H1 (cell line): ENCODE data around the gene RFX1. TPM values are rescaled to one million over a fixed set of nuclear protein-coding genes. Genes with fewer than 3 reads are reported as not detected.
A peak's percentile ranks its signal among the peaks of the same experiment; 100 is the strongest.

ENCODE experiments used
- CTCF ChIA-PET: fragments of 300-600 bp; sonication (Branson Sonifier 250); formaldehyde crosslinking; loops from one replicate; lab custom pipeline; 2021; ENCODE audit not compliant: partially characterized antibody; lab: Charles Lee
- POLR2A ChIA-PET: fragments of 300-600 bp; sonication (Branson Sonifier 250); formaldehyde crosslinking; loops from one replicate; lab custom pipeline; 2021; ENCODE audit warnings: inconsistent platforms; ENCODE audit not compliant: partially characterized antibody; lab: Charles Lee
- DNase-seq, 2 experiments: peaks; one replicate each; pipeline versions ENCODE4 v3.0.0 to v3.0.0-alpha.2; 2010 to 2022; ENCODE audit warnings: low spot score in 2 of 2, low read depth in 1 of 2, mixed read lengths in 1 of 2
- FAIRE-seq: peaks from 2 replicates; lab custom pipeline; 2011; peaks lifted over from hg19 to GRCh38; lab: Jason Lieb, UNC
- H2AFZ ChIP-seq: 2 replicates; pipeline ENCODE4 v1.8.1; 2012; ENCODE audit warnings: low read length, inconsistent platforms
- H2AK5ac ChIP-seq: 2 replicates; pipeline ENCODE4 v1.6.1; 2013; ENCODE audit warnings: low read depth, low read length
- H2BK120ac ChIP-seq: replicated peaks from 2 replicates; pipeline ENCODE3; 2013; ENCODE audit warnings: low read depth, low read length, inconsistent platforms
- H2BK12ac ChIP-seq: 2 replicates; pipeline ENCODE4 v1.6.1; 2013; ENCODE audit warnings: low read depth, low read length
- H2BK15ac ChIP-seq: 2 replicates; pipeline ENCODE4 v1.6.1; 2013; ENCODE audit warnings: low read length
- H2BK20ac ChIP-seq: 2 replicates; pipeline ENCODE4 v1.6.1; 2013; ENCODE audit warnings: low read length
- H2BK5ac ChIP-seq: 2 replicates; pipeline ENCODE4 v1.6.1; 2013; ENCODE audit warnings: low read depth, low read length
- H3K14ac ChIP-seq: 2 replicates; pipeline ENCODE4 v1.6.1; 2013; ENCODE audit warnings: inconsistent platforms; ENCODE audit not compliant: insufficient read length
- H3K18ac ChIP-seq: 2 replicates; pipeline ENCODE4 v1.6.1; 2013; ENCODE audit warnings: low read length; ENCODE audit errors: extremely low read depth
- H3K23ac ChIP-seq: 2 replicates; pipeline ENCODE4 v1.6.1; 2013; ENCODE audit warnings: inconsistent platforms; ENCODE audit not compliant: insufficient read length
- H3K23me2 ChIP-seq: 2 replicates; pipeline ENCODE4 v1.6.1; 2013; ENCODE audit warnings: low read depth, low read length
- H3K27ac ChIP-seq: 2 replicates; pipeline ENCODE4 v1.6.1; 2011; ENCODE audit warnings: low read depth, low read length, inconsistent platforms
- H3K27me3 ChIP-seq, 4 experiments: replicated peaks in 1 of 4; 1 replicate in 1 of 4; 2 replicates in 3 of 4; pipeline versions ENCODE4 v1.6.1 to v1.8.1; 2011 to 2013; ENCODE audit warnings: low read length in 3 of 4, mild to moderate bottlenecking in 3 of 4, inconsistent platforms in 2 of 4, mixed read lengths in 2 of 4, moderate library complexity in 1 of 4; ENCODE audit not compliant: control insufficient read depth in 3 of 4, insufficient read depth in 3 of 4; ENCODE audit errors: extremely low read depth in 1 of 4
- H3K36me3 ChIP-seq, 4 experiments: 2 replicates each; pipeline versions ENCODE4 v1.6.1 to v1.8.1; 2011 to 2013; ENCODE audit warnings: mild to moderate bottlenecking in 4 of 4, low read length in 3 of 4, moderate library complexity in 2 of 4, control low read depth in 1 of 4, inconsistent platforms in 1 of 4; ENCODE audit not compliant: insufficient read depth in 4 of 4, control insufficient read depth in 2 of 4
- H3K4ac ChIP-seq: replicated peaks from 2 replicates; pipeline ENCODE3; 2013; ENCODE audit warnings: low read length, low read depth, mixed read lengths, inconsistent platforms; ENCODE audit not compliant: insufficient read length
- H3K4me1 ChIP-seq, 4 experiments: replicated peaks in 1 of 4; 1 replicate in 1 of 4; 2 replicates in 3 of 4; pipeline versions ENCODE4 v1.6.1 to v1.8.1; 2011 to 2013; ENCODE audit warnings: low read length in 3 of 4, inconsistent platforms in 2 of 4, mixed read lengths in 1 of 4; ENCODE audit not compliant: insufficient read depth in 4 of 4, control insufficient read depth in 3 of 4
- H3K4me2 ChIP-seq, 2 experiments: 2 replicates each; pipeline versions ENCODE4 v1.6.1 to v1.8.1; 2011 to 2013; ENCODE audit warnings: low read depth in 2 of 2, low read length in 2 of 2, control low read depth in 1 of 2, inconsistent platforms in 1 of 2, mild to moderate bottlenecking in 1 of 2; ENCODE audit not compliant: insufficient read depth in 1 of 2
- H3K4me3 ChIP-seq, 4 experiments: fragments of 200-600, 300-600 bp in 1 of 4; sonication (generic), shearing (Covaris generic), sonication (Bioruptor Twin) in 1 of 4; 2 replicates each; pipeline versions ENCODE4 v1.5.1 to v1.8.1; 2011 to 2016; ENCODE audit warnings: low read length in 4 of 4, low read depth in 3 of 4, control low read depth in 2 of 4, inconsistent platforms in 2 of 4, mild to moderate bottlenecking in 2 of 4, mixed read lengths in 1 of 4, moderate library complexity in 1 of 4; ENCODE audit not compliant: insufficient read depth in 2 of 4; ENCODE audit errors: extremely low read depth in 1 of 4
- H3K56ac ChIP-seq: replicated peaks from 2 replicates; pipeline ENCODE3; 2013; ENCODE audit warnings: low read depth, mild to moderate bottlenecking, mixed read lengths, low read length, inconsistent platforms; ENCODE audit not compliant: insufficient read length
- H3K79me1 ChIP-seq: 2 replicates; pipeline ENCODE4 v1.6.1; 2013; ENCODE audit warnings: low read depth, low read length, control low read depth
- H3K79me2 ChIP-seq, 2 experiments: 2 replicates each; pipeline versions ENCODE4 v1.6.1 to v1.8.1; 2012 to 2013; ENCODE audit warnings: low read length in 2 of 2, mild to moderate bottlenecking in 2 of 2, inconsistent platforms in 1 of 2; ENCODE audit not compliant: insufficient read depth in 2 of 2, control insufficient read depth in 1 of 2
- H3K9ac ChIP-seq, 4 experiments: replicated peaks in 1 of 4; 1 replicate in 1 of 4; 2 replicates in 3 of 4; pipeline versions ENCODE4 v1.6.1 to v1.8.1; 2011 to 2013; ENCODE audit warnings: low read depth in 3 of 4, low read length in 3 of 4, control low read depth in 2 of 4, mild to moderate bottlenecking in 2 of 4, moderate library complexity in 2 of 4, inconsistent platforms in 1 of 4; ENCODE audit errors: extremely low read depth in 1 of 4
- H3K9me3 ChIP-seq, 2 experiments: 2 replicates each; pipeline versions ENCODE4 v1.6.1 to v1.8.1; 2012 to 2013; ENCODE audit warnings: mild to moderate bottlenecking in 2 of 2, moderate library complexity in 2 of 2, control low read depth in 1 of 2, inconsistent platforms in 1 of 2, low read depth in 1 of 2, low read length in 1 of 2, mixed read lengths in 1 of 2; ENCODE audit not compliant: insufficient read depth in 2 of 2
- H4K20me1 ChIP-seq, 2 experiments: replicated peaks in 1 of 2; 2 replicates each; pipeline versions ENCODE3 to v1.8.1; 2011 to 2013; ENCODE audit warnings: inconsistent platforms in 2 of 2, low read length in 2 of 2, mild to moderate bottlenecking in 1 of 2; ENCODE audit not compliant: insufficient read depth in 2 of 2, control insufficient read depth in 1 of 2
- H4K5ac ChIP-seq: 2 replicates; pipeline ENCODE4 v1.6.1; 2013; ENCODE audit warnings: low read length, low read depth, mixed read lengths, inconsistent platforms; ENCODE audit not compliant: insufficient read length
- H4K8ac ChIP-seq: 2 replicates; pipeline ENCODE4 v1.8.0; 2013; ENCODE audit warnings: mild to moderate bottlenecking, moderate library complexity, low read length, inconsistent platforms; ENCODE audit not compliant: insufficient read depth; ENCODE audit errors: extremely low read depth
- H4K91ac ChIP-seq: replicated peaks from 2 replicates; pipeline ENCODE3; 2013; ENCODE audit warnings: low read length, mixed read lengths, inconsistent platforms; ENCODE audit not compliant: insufficient read length
- BACH1 ChIP-seq: IDR thresholded peaks from 2 replicates; pipeline ENCODE4 v1.6.1; 2012; ENCODE audit warnings: low read length, improper control_type of control experiment
- CBX5 ChIP-seq: fragments of 300-800, 300-1000 bp; sonication (generic); IDR thresholded peaks from 2 replicates; pipeline ENCODE4 v1.7.1; 2016; ENCODE audit warnings: antibody characterized with exemption, low read length, low read depth
- EP300 ChIP-seq, 2 experiments: IDR thresholded peaks; 1 replicate in 1 of 2; 2 replicates in 1 of 2; pipeline ENCODE4 v1.6.1; 2011 to 2012; ENCODE audit warnings: low read depth in 2 of 2, low read length in 2 of 2, mild to moderate bottlenecking in 2 of 2, borderline replicate concordance in 1 of 2, inconsistent platforms in 1 of 2, moderate library complexity in 1 of 2
- PHF8 ChIP-seq: fragments of 200-600 bp; sonication (generic); conservative IDR thresholded peaks from 2 replicates; pipeline ENCODE4 v1.7.1; 2012; ENCODE audit warnings: low read depth, mild to moderate bottlenecking, inconsistent platforms, low read length, moderate library complexity
- RAD21 ChIP-seq, 2 experiments: IDR thresholded peaks in 1 of 2; conservative IDR thresholded peaks in 1 of 2; 2 replicates each; pipeline ENCODE4 v1.6.1; 2011; ENCODE audit warnings: low read depth in 2 of 2, low read length in 2 of 2, improper control_type of control experiment in 1 of 2, inconsistent platforms in 1 of 2, mild to moderate bottlenecking in 1 of 2, moderate library complexity in 1 of 2
- SP2 ChIP-seq: IDR thresholded peaks from 2 replicates; pipeline ENCODE4 v1.6.1; 2012; ENCODE audit warnings: mild to moderate bottlenecking, low read length, inconsistent platforms
- SRF ChIP-seq: IDR thresholded peaks from 2 replicates; pipeline ENCODE4 v1.6.1; 2011; ENCODE audit warnings: mild to moderate bottlenecking, low read depth, low read length, moderate library complexity
- TBP ChIP-seq: IDR thresholded peaks from 2 replicates; pipeline ENCODE4 v1.6.1; 2011; ENCODE audit warnings: low read depth, low read length, improper control_type of control experiment
- WGBS, 2 experiments: shearing (Covaris generic) in 1 of 2; methylation state at CpG; one replicate each; pipeline versions ENCODE4 v1.1.6 to v1.1.7; 2013 to 2015; ENCODE audit warnings: low lambda C conversion rate in 2 of 2, mixed read lengths in 2 of 2, inconsistent platforms in 1 of 2, low coverage in 1 of 2, missing lambda C conversion rate in 1 of 2; ENCODE audit not compliant: insufficient replicate concordance in 2 of 2, insufficient coverage in 1 of 2, insufficient read length in 1 of 2; ENCODE audit errors: extremely low coverage in 1 of 2, missing lambda C conversion rate in 1 of 2; 5-methylcytosine and 5-hydroxymethylcytosine counted together
- polyA plus RNA-seq, 7 experiments: library from polyadenylated mRNA; depleted of rRNA in 3 of 7; stranded (reverse) in 5 of 7; unstranded in 2 of 7; fragments of >200 nt in 5 of 7; fragments of 200-250 nt in 2 of 7; gene quantifications; 1 replicate in 5 of 7; 2 replicates in 1 of 7; 4 replicates in 1 of 7; pipeline versions ENCODE4 v1.2.1 to v1.2.3, GENCODE V29; 2011 to 2013; ENCODE audit warnings: missing spikeins in 2 of 7, mixed read lengths in 2 of 7
- total RNA-seq: library from RNA; stranded (reverse); fragmentation: NEBNext Ultra II Directional; extraction: Animal tissue kit (Norgen Biotek cat#: 25700); gene quantifications from 2 replicates; pipeline ENCODE4 v1.2.1, GENCODE V29; 2021
- TF ChIP-seq, protein P1 (sequence below), 3 experiments: IDR thresholded peaks; 1 replicate in 2 of 3; 2 replicates in 1 of 3; pipeline versions ENCODE4 v1.5.1 to v1.6.1; 2011; ENCODE audit warnings: low read length in 3 of 3, mild to moderate bottlenecking in 3 of 3, inconsistent platforms in 2 of 3, low read depth in 1 of 3, moderate library complexity in 1 of 3; ENCODE audit not compliant: insufficient read depth in 1 of 3; ENCODE audit errors: control extremely low read depth in 1 of 3

Gene RFX1
- total and polyA plus RNA-seq, 2 of the 8 experiments (the other 6 are each of a cell fraction or from before 2014, with no cell fraction given): 4.9 to 17.0 TPM

GRCh38 chr19:13996928-13997630 lies 9.0 kb downstream of the RFX1 start:
- Histone ChIP-seq H3K79me2 (no peaks in the 10 kb centered on the region; a peak in 1 of 4 replicates), H3K4me1 (no peaks in the 10 kb centered on the region; a peak in 1 of 7 replicates), H4K8ac (peak overlapping the region; percentile 22; the same call in 1 of the 2 replicates), H3K27me3 (no peaks in the 10 kb centered on the region), H3K4ac (no peak overlapping the region), H2BK15ac (no peak overlapping the region), H3K18ac (no peak overlapping the region), H3K56ac (no peak overlapping the region), H3K9me3 (peaks cover 6 to 12% of the 10 kb centered on the region in 2 experiments; a peak in 3 of 4 replicates), H3K79me1 (peaks cover 6% of the 10 kb centered on the region; the same call in 1 of the 2 replicates), H3K36me3 (peaks cover 0 to 7% (median 0%) of the 10 kb centered on the region in 4 experiments; a peak in 4 of 8 replicates), H2BK120ac (no peak overlapping the region), H4K20me1 (peaks cover 3% of the 10 kb centered on the region in 2 experiments), H3K14ac (no peak overlapping the region), H2BK5ac (no peak overlapping the region), H3K23ac (no peak overlapping the region), H4K5ac (no peak overlapping the region), H3K27ac (no peak overlapping the region), H2BK20ac (no peak overlapping the region), H3K4me3 (no peak overlapping the region), H2BK12ac (no peak overlapping the region), H2AFZ (no peak overlapping the region), H3K4me2 (no peak overlapping the region), H2AK5ac (no peak overlapping the region), H3K23me2 (no peaks in the 10 kb centered on the region), H4K91ac (no peak overlapping the region), H3K9ac (no peak overlapping the region; a peak in 1 of 7 replicates)
- 91% methylated on average over 20 of the region's 22 CpGs; no CpG with 5 or more reads in 1 of the 2 experiments for WGBS, 2 experiments
- POLR2A ChIA-PET: interaction anchor here (0.9 to 4.7 kb wide), 2 partner anchors 9 to 41 kb away, joined by 3 to 16 read pairs; partner anchors contain the start of gene RFX1
- DNase-seq: no peak
- CTCF ChIA-PET: interaction anchor here (1.9 kb wide), 1 partner anchor 18 kb away, joined by 5 read pairs; no protein-coding TSS in a partner anchor
- FAIRE-seq: no peak
- TF ChIP-seq PHF8 (no peak), SRF (no peak), RAD21 (IDR thresholded peaks at IDR 0.05 in 1 of 2, conservative IDR thresholded peaks at IDR 0.05 in 1 of 2; ENCODE audit: low read depth in 2 of 2, low read length in 2 of 2) (no peak), CBX5 (no peak), BACH1 (no peak), SP2 (no peak), TBP (no peak), EP300 (IDR thresholded peaks at IDR 0.05; ENCODE audit: borderline replicate concordance in 1 of 2, low read depth in 2 of 2, low read length in 2 of 2) (no peak)
- TF ChIP-seq, protein P1, sequence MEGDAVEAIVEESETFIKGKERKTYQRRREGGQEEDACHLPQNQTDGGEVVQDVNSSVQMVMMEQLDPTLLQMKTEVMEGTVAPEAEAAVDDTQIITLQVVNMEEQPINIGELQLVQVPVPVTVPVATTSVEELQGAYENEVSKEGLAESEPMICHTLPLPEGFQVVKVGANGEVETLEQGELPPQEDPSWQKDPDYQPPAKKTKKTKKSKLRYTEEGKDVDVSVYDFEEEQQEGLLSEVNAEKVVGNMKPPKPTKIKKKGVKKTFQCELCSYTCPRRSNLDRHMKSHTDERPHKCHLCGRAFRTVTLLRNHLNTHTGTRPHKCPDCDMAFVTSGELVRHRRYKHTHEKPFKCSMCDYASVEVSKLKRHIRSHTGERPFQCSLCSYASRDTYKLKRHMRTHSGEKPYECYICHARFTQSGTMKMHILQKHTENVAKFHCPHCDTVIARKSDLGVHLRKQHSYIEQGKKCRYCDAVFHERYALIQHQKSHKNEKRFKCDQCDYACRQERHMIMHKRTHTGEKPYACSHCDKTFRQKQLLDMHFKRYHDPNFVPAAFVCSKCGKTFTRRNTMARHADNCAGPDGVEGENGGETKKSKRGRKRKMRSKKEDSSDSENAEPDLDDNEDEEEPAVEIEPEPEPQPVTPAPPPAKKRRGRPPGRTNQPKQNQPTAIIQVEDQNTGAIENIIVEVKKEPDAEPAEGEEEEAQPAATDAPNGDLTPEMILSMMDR (IDR thresholded peaks at IDR 0.05; ENCODE audit: control extremely low read depth in 1 of 3, insufficient read depth in 1 of 3, low read depth in 1 of 3, low read length in 3 of 3): no peak
